Neural progenitor cell (in vitro differentiated cells): Measurements from ENCODE around the gene ERVFRD-1. TPM values are rescaled to one million over a fixed set of nuclear protein-coding genes. Genes with fewer than 3 reads are reported as not detected.

Source experiments
- DNase-seq: peaks from one replicate; pipeline ENCODE4 v3.0.0-alpha.2; 2016; ENCODE audit warnings: low spot score
- H2AFZ ChIP-seq: fragments of 200-600 bp; sonication (generic); replicated peaks from 2 replicates; pipeline ENCODE4 v1.6.1; 2016; ENCODE audit warnings: antibody characterized with exemption
- H3F3A ChIP-seq: fragments of 200-600 bp; sonication (generic); 2 replicates; pipeline ENCODE4 v1.6.1; 2016; ENCODE audit warnings: antibody characterized with exemption, low read depth
- H3K27ac ChIP-seq: fragments of 200-600 bp; sonication (generic); 2 replicates; pipeline ENCODE4 v1.5.1; 2016; ENCODE audit warnings: mild to moderate bottlenecking
- H3K27me3 ChIP-seq: fragments of 200-600 bp; sonication (generic); 2 replicates; pipeline ENCODE4 v1.6.1; 2016; ENCODE audit warnings: mild to moderate bottlenecking, moderate library complexity
- H3K36me3 ChIP-seq: fragments of 200-600 bp; sonication (generic); 2 replicates; pipeline ENCODE4 v1.5.1; 2016
- H3K4me1 ChIP-seq: fragments of 200-600 bp; sonication (generic); 2 replicates; pipeline ENCODE4 v1.6.1; 2016; ENCODE audit warnings: mixed run types
- H3K4me2 ChIP-seq: fragments of 200-600 bp; sonication (generic); 2 replicates; pipeline ENCODE4 v1.6.1; 2016
- H3K4me3 ChIP-seq: fragments of 200-600 bp; sonication (generic); 2 replicates; pipeline ENCODE4 v1.5.1; 2016
- H3K79me2 ChIP-seq: fragments of 200-600 bp; sonication (generic); 2 replicates; pipeline ENCODE4 v1.6.1; 2016; ENCODE audit warnings: low read depth
- H3K9ac ChIP-seq: fragments of 200-600 bp; sonication (generic); 2 replicates; pipeline ENCODE4 v1.6.1; 2016
- H3K9me3 ChIP-seq: fragments of 200-600 bp; sonication (generic); 2 replicates; pipeline ENCODE4 v1.5.1; 2016; ENCODE audit warnings: low read depth
- H4K20me1 ChIP-seq: fragments of 200-600 bp; sonication (generic); 2 replicates; pipeline ENCODE4 v1.6.1; 2016; ENCODE audit warnings: low read depth
- H3K27ac Mint-ChIP-seq: 3 replicates; pipeline ENCODE4 v1.8.0; 2021; ENCODE audit warnings: mixed read lengths
- H3K27me3 Mint-ChIP-seq: 2 replicates; pipeline ENCODE4 v1.8.0; 2022; ENCODE audit warnings: low read depth, mild to moderate bottlenecking, inconsistent platforms, moderate library complexity, mixed read lengths; ENCODE audit not compliant: insufficient read depth
- H3K36me3 Mint-ChIP-seq: 3 replicates; pipeline ENCODE4 v1.8.0; 2021; ENCODE audit warnings: mixed read lengths
- H3K4me1 Mint-ChIP-seq: 3 replicates; pipeline ENCODE4 v1.8.0; 2021; ENCODE audit warnings: mixed read lengths
- H3K4me3 Mint-ChIP-seq: 3 replicates; pipeline ENCODE4 v1.8.0; 2021; ENCODE audit warnings: mild to moderate bottlenecking, moderate library complexity, mixed read lengths
- H3K9me3 Mint-ChIP-seq: 3 replicates; pipeline ENCODE4 v1.8.0; 2020; ENCODE audit warnings: mixed read lengths
- CTCF ChIP-seq: fragments of 200-600 bp; sonication (generic); IDR thresholded peaks from 2 replicates; pipeline ENCODE4 v1.5.1; 2017; ENCODE audit warnings: antibody characterized with exemption, mild to moderate bottlenecking
- EZH2 ChIP-seq: fragments of 200-600 bp; sonication (generic); IDR thresholded peaks from 2 replicates; pipeline ENCODE4 v1.6.1; 2017; ENCODE audit warnings: antibody characterized with exemption, mild to moderate bottlenecking, moderate library complexity
- EZH2phosphoT487 ChIP-seq: fragments of 200-600 bp; sonication (generic); IDR thresholded peaks from 2 replicates; pipeline ENCODE4 v1.6.1; 2017; ENCODE audit warnings: antibody characterized with exemption
- total RNA-seq: library from RNA; depleted of rRNA; stranded (reverse); fragments of >200 nt; gene quantifications from 2 replicates; pipeline ENCODE4 v1.2.3, GENCODE V29; 2015; ENCODE audit warnings: low replicate concordance

Gene ERVFRD-1
- total RNA-seq, 1 donor from 2014 or later = not detected

GRCh38 chr6:11140056-11140455 lies 28.5 kb upstream of the ERVFRD-1 start:
- Mint-ChIP-seq H3K27ac (no peak overlapping the region), H3K9me3 (no peaks in the 10 kb centered on the region), H3K27me3 (peaks cover 2% of the 10 kb centered on the region), H3K4me1 (peaks cover 3% of the 10 kb centered on the region), H3K4me3 (no peak overlapping the region), H3K36me3 (peaks cover 4% of the 10 kb centered on the region)
- DNase-seq = no peak
- Histone ChIP-seq H3F3A (no peaks in the 10 kb centered on the region), H3K4me2 (no peak overlapping the region), H3K27me3 (no peaks in the 10 kb centered on the region), H3K79me2 (no peaks in the 10 kb centered on the region), H2AFZ (no peak overlapping the region), H3K4me1 (peaks cover 6% of the 10 kb centered on the region), H3K27ac (no peak overlapping the region), H3K4me3 (no peak overlapping the region), H4K20me1 (no peaks in the 10 kb centered on the region), H3K9me3 (no peaks in the 10 kb centered on the region), H3K9ac (no peak overlapping the region), H3K36me3 (no peaks in the 10 kb centered on the region)
- no peak for TF ChIP-seq EZH2phosphoT487
- no peak for TF ChIP-seq CTCF
- no peak for TF ChIP-seq EZH2

- Histone ChIP-seq H3K9ac (no peak overlapping the region), H2AFZ (no peak overlapping the region), H3K4me2 (no peak overlapping the region), H3K27ac (no peak overlapping the region), H3K9me3 (no peaks in the 10 kb centered on the region), H3K4me3 (no peak overlapping the region), H3K4me1 (peaks cover 6% of the 10 kb centered on the region), H3K27me3 (no peaks in the 10 kb centered on the region), H3K79me2 (no peaks in the 10 kb centered on the region), H4K20me1 (no peaks in the 10 kb centered on the region), H3F3A (no peaks in the 10 kb centered on the region), H3K36me3 (no peaks in the 10 kb centered on the region)
- Mint-ChIP-seq H3K9me3 (no peaks in the 10 kb centered on the region), H3K27me3 (peaks cover 2% of the 10 kb centered on the region), H3K4me3 (no peak overlapping the region), H3K36me3 (peaks cover 9% of the 10 kb centered on the region), H3K27ac (no peak overlapping the region), H3K4me1 (peaks cover 3% of the 10 kb centered on the region)
- DNase-seq = no peak
- TF ChIP-seq EZH2 (no peak), CTCF (no peak), EZH2phosphoT487 (no peak)
Observed at GRCh38 chr6:11139051-11139960, 27.8 kb upstream of the ERVFRD-1 start.

- H3K27ac ChIP-seq = no peak overlapping the region
- no peaks in the 10 kb centered on the region for H3K27me3 ChIP-seq
- H3F3A ChIP-seq = no peaks in the 10 kb centered on the region
- no peaks in the 10 kb centered on the region for H3K79me2 ChIP-seq
- Mint-ChIP-seq H3K27me3 (peaks cover 2% of the 10 kb centered on the region), H3K36me3 (peaks cover 9% of the 10 kb centered on the region), H3K4me3 (no peak overlapping the region), H3K27ac (no peak overlapping the region), H3K4me1 (no peaks in the 10 kb centered on the region), H3K9me3 (no peaks in the 10 kb centered on the region)
- H2AFZ ChIP-seq = no peak overlapping the region
- H3K4me2 ChIP-seq = no peak overlapping the region
- H3K4me1 ChIP-seq = peaks cover 6% of the 10 kb centered on the region
- no peaks in the 10 kb centered on the region for H3K36me3 ChIP-seq
- DNase-seq = no peak
- H4K20me1 ChIP-seq = no peaks in the 10 kb centered on the region
- no peak overlapping the region for H3K4me3 ChIP-seq
- no peaks in the 10 kb centered on the region for H3K9me3 ChIP-seq
- TF ChIP-seq EZH2 (no peak), CTCF (no peak), EZH2phosphoT487 (no peak)
- no peak overlapping the region for H3K9ac ChIP-seq
Observed at GRCh38 chr6:11136809-11137208, 25.3 kb upstream of the ERVFRD-1 start.
